Frontal cortex (tissue), 4 donors: ENCODE data around the gene ARF1. TPM values are rescaled to one million over a fixed set of nuclear protein-coding genes. Genes with fewer than 3 reads are reported as not detected.
A peak's percentile ranks its signal among the peaks of the same experiment; 100 is the strongest.

ENCODE experiments used
- DNase-seq, 2 donors: peaks; one replicate each; pipeline ENCODE4 v3.0.0; 2012; ENCODE audit warnings: low spot score in 2 of 2
- FAIRE-seq: peaks from 2 replicates; lab custom pipeline; 2012; peaks lifted over from hg19 to GRCh38; lab: Jason Lieb, UNC
- total RNA-seq: library from RNA; depleted of rRNA; stranded (reverse); fragments of >200 nt; gene quantifications from one replicate; pipeline ENCODE4 v1.2.3, GENCODE V29; 2014
- donor health status: control.
- donor health status: control.
- donor health status: control.

ARF1 gene
- total RNA-seq, 1 donor from 2014 or later: 107 TPM

GRCh38 chr1:228097333-228098081, 15.0 kb downstream of the ARF1 start:
- DNase-seq (peak; percentile 2 to 3), FAIRE-seq (no peak)

- FAIRE-seq: no peak
- DNase-seq: peak; percentile 3 to 4
Observed at GRCh38 chr1:228098323-228098931, 15.9 kb downstream of the ARF1 start.

- FAIRE-seq: no peak
- peak; percentile 1 to 5 for DNase-seq
Observed at GRCh38 chr1:228099331-228099732, 16.8 kb downstream of the ARF1 start.

- DNase-seq (peak; percentile 8 to 28), FAIRE-seq (no peak)
Observed at GRCh38 chr1:228100822-228101613, 18.5 kb downstream of the ARF1 start.

- no peak for FAIRE-seq
- peak in 1 of 2 donors; percentile 21 for DNase-seq
Observed at GRCh38 chr1:228101614-228101993, 19.1 kb downstream of the ARF1 start.

GRCh38 chr1:228101994-228102790, 19.7 kb downstream of the ARF1 start:
- no peak for FAIRE-seq
- peak; percentile 57 to 58 for DNase-seq

GRCh38 chr1:228102791-228103620, 20.5 kb downstream of the ARF1 start, which contains the start of gene C1orf35:
TSS of gene C1orf35 (minus strand) at chr1:228103325. CDS start at chr1:228103227, 98 bp downstream.
- DNase-seq: peak; percentile 97
- FAIRE-seq: no peak

- FAIRE-seq (no peak), DNase-seq (peak in 1 of 2 donors; percentile 5)
Observed at GRCh38 chr1:228104526-228105269, 22.2 kb downstream of the ARF1 start.

GRCh38 chr1:228105270-228105995, 22.9 kb downstream of the ARF1 start:
- FAIRE-seq: no peak
- DNase-seq: peak in 1 of 2 donors; percentile 9

GRCh38 chr1:228105996-228106799, 23.7 kb downstream of the ARF1 start:
- DNase-seq (peak in 1 of 2 donors; percentile 2), FAIRE-seq (no peak)

- DNase-seq (peak in 1 of 2 donors; percentile 6), FAIRE-seq (no peak)
Observed at GRCh38 chr1:228106800-228107054, 24.2 kb downstream of the ARF1 start.

GRCh38 chr1:228107636-228108035, 25.1 kb downstream of the ARF1 start:
- DNase-seq: peak in 1 of 2 donors; percentile 2
- FAIRE-seq: no peak

GRCh38 chr1:228108055-228108690, 25.7 kb downstream of the ARF1 start:
- DNase-seq (peak in 1 of 2 donors; percentile 10), FAIRE-seq (no peak)

GRCh38 chr1:228108742-228109072, 26.2 kb downstream of the ARF1 start:
- FAIRE-seq (no peak), DNase-seq (peak in 1 of 2 donors; percentile 9)

- no peak for FAIRE-seq
- peak; percentile 96 to 99 for DNase-seq
Observed at GRCh38 chr1:228109073-228109961, 26.8 kb downstream of the ARF1 start, which contains the start of gene MRPL55. TSS of gene MRPL55 (minus strand) at chr1:228109299. CDS start at chr1:228108260, 1,039 bp downstream.
